Measurements from ENCODE around the gene C1QC.
A peak's percentile ranks its signal among the peaks of the same experiment; 100 is the strongest.

C1QC gene

GRCh38 chr1:22643381-22643780, at the start of gene C1QC:
TSS of gene C1QC (plus strand) at chr1:22643633. CDS start at chr1:22644024, 391 bp downstream.
- DNase-seq (ENCODE audit: low read depth in 2 of 2), result no peak

- no peak for DNase-seq (ENCODE audit: low read depth in 2 of 2)
Observed at GRCh38 chr1:22594396-22594795, 49.0 kb upstream of the C1QC start.

DNA sequence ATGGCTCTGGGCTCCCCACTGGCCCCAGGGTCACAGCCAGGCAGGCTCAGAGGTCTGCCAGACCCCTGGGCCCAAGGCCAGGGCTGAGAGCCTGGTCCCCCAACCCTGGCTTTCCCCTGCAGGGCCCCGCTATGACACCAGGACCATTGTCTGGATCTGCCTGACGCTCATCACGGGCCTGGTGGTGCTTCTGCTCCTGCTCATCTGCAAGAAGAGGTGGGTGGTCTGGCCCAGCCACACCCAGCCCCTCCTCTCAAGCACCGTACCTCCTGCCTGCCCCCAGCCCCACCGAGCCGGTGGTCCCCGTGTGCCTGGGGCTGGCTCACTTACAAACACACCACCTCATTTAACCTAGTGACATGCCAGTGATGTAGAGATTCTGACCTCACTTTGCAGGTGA, 48.3 kb upstream of the C1QC start:
- no peak for DNase-seq (ENCODE audit: low read depth in 2 of 2)

DNA sequence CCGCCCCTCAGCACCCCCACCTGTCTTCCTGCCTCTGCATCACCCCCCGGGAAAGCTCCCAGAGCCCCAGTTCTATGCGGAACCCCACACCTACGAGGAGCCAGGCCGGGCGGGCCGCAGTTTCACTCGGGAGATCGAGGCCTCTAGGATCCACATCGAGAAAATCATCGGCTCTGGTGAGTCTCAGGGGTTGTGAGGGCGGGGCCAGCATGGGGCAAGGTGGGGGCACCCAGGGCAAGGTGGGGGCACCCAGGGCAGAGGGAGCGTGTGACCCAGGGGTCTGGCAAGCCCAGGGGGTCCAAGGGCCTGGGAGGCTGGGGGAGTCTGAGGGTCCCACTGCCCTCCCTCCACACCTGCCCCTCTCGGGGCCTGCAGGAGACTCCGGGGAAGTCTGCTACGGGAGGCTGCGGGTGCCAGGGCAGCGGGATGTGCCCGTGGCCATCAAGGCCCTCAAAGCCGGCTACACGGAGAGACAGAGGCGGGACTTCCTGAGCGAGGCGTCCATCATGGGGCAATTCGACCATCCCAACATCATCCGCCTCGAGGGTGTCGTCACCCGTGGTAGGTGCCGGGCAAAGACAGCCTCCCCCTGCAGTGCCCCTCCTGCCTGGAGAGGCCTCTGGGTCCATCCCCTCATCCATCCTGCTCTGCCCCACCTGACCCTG, 46.0 kb upstream of the C1QC start:
- DNase-seq (ENCODE audit: low read depth in 2 of 2), result no peak

DNA sequence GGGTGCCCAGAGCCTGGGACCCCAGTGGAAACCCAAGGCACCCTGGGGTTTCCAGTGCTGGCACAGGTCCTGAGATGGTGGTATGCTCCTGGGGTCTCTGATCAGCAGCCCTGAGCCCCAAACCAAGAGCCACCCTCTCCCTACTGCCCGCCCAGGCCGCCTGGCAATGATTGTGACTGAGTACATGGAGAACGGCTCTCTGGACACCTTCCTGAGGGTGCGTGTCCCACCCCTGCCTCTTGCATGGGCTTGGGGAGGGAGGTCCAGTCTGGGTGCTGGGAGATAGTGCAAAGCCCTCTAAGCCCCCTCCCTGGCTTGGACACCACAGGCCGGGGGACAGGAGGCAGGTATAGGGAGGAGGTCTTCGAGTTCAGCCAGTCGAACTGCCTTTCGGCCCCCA, 45.4 kb upstream of the C1QC start:
- no peak for DNase-seq (ENCODE audit: low read depth in 2 of 2)

GRCh38 chr1:22598736-22599135, 44.7 kb upstream of the C1QC start:
- no peak for DNase-seq (ENCODE audit: low read depth in 2 of 2)

GRCh38 chr1:22600071-22600816, 43.2 kb upstream of the C1QC start:
- no peak for DNase-seq (ENCODE audit: low read depth in 2 of 2)

DNA sequence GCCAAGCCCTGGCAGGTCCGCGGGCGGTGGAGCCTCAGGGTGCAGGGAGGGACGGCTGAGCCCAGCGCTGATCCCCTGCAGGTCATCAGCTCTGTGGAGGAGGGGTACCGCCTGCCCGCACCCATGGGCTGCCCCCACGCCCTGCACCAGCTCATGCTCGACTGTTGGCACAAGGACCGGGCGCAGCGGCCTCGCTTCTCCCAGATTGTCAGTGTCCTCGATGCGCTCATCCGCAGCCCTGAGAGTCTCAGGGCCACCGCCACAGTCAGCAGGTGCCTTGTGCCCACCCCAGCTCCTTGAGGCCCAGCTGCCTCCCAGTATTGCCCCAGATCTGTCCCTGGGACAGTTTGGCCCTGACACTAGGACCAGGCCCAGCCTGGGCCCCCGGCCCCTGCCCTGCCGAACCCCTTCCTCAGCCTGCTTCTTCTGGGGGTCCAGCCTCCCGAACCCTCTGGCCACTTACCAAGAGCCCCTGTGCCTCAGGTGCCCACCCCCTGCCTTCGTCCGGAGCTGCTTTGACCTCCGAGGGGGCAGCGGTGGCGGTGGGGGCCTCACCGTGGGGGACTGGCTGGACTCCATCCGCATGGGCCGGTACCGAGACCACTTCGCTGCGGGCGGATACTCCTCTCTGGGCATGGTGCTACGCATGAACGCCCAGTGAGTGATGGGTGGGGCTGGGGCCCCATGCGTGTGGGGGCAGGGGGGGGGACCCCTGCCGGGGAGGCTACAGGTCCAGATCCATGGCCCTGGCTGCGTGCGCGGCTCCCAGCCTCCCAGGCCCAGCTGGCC, 42.4 kb upstream of the C1QC start:
- DNase-seq (ENCODE audit: low read depth in 2 of 2), result no peak

- DNase-seq (ENCODE audit: low read depth in 2 of 2), result no peak
Observed at GRCh38 chr1:22601610-22602009, 41.8 kb upstream of the C1QC start.

DNA sequence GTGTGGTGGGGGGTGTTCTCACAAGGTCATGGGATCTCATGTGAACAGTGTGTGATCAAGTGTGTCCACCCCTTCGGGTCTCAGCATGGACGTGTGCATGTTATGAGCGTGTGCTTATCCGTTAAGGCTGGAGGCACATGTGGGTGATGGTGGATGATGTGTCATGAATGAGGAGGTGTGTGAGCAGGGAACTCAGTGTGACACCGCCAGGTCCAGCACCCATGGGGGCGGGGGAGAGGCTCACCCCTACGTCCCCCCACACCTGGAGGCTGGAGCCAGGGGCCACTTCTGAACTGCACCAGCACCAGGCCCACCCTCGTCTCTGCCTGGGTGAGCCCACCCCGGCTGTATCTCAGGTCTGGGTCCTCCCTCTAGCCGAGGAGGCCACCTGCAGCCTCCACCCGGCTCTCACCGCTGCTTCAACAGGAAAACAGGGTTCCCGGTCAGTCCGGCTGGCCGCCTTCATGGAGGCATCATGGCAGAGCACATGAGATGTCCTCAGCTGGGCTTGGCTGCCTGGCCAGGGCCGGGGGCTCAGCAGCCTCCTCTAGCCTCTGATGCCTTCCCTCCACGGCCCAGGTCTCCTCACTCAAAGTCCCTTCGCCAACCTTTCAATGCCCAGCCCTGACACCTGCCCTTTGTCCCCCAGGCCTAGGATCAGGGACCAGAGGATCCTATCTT, 41.2 kb upstream of the C1QC start:
- DNase-seq (ENCODE audit: low read depth in 2 of 2), result no peak

GRCh38 chr1:22606161-22606560, 37.3 kb upstream of the C1QC start:
- DNase-seq (ENCODE audit: low read depth in 2 of 2), result no peak

GRCh38 chr1:22607154-22607553, 36.3 kb upstream of the C1QC start:
- DNase-seq (ENCODE audit: low read depth in 2 of 2), result no peak

DNA sequence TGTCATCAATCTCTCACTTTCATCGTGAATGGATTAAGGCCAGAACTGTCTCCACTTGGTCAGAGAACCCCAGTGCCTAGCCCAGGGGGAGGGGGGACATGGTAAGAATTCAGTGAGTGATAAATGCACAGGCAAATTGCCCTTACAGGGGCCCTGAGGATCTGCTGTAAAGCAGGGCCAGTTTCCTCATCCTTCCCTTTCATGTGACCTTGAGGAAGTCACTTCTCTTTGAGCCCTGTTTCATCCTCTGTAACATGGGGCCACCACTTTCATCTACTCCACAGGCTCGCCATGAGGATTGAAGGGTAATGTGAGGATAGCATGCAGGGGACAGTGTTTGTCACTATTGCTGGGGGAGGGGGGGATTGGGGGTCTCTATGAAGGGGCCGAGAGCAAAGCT, 35.1 kb upstream of the C1QC start:
- no peak for DNase-seq (ENCODE audit: low read depth in 2 of 2)

GRCh38 chr1:22609291-22609690, 34.1 kb upstream of the C1QC start:
- no peak for DNase-seq (ENCODE audit: low read depth in 2 of 2)

DNA sequence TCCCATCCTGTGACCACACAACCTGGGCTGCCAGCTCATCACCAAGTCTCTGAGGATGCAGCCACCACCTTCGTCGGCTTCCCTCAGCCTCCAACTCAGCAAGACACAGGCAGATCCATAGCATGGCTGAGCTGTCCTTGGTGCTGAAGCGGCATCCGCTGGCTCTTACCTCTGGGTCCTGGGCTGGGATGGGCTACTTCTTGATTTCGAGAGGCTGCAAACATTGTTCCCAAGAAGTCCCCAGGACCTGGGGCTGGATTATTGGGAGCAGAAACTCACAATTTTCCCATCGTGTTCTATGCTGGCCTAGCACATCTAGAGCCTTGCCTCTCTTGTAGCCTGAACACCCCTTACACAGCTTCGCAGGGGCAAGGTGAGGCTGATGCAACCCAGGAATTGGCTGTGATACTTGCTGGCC, 31.9 kb upstream of the C1QC start:
- DNase-seq (ENCODE audit: low read depth in 2 of 2), result peak in 1 of 2 donors; percentile 7

- no peak for DNase-seq (ENCODE audit: low read depth in 2 of 2)
Observed at GRCh38 chr1:22612671-22613571, 30.5 kb upstream of the C1QC start.

GRCh38 chr1:22613572-22613918, 29.9 kb upstream of the C1QC start:
- no peak for DNase-seq (ENCODE audit: low read depth in 2 of 2)

GRCh38 chr1:22613951-22614350, 29.5 kb upstream of the C1QC start:
- DNase-seq (ENCODE audit: low read depth in 2 of 2), result no peak

GRCh38 chr1:22615886-22616285, 27.5 kb upstream of the C1QC start:
- no peak for DNase-seq (ENCODE audit: low read depth in 2 of 2)

DNA sequence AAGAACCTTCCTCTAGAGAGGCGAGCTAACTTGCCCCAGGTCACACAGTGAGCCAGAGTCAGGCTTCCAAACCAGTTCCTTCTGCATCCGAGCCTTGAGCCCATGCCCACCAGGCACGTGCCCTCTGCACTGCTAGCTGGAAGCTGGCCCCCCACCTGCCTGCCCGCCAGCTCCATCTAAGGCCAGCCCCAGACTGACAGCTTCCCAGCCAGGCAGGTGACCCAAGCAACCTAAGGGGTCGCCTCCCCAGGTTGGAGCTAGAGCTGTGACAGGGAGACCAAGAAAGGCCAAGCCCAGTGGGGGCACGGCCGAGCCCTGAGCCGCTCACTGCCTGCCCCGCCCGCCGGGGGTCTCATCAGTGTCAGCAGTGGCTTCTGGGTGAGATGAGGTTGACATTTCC, 26.9 kb upstream of the C1QC start:
- no peak for DNase-seq (ENCODE audit: low read depth in 2 of 2)

GRCh38 chr1:22618056-22618455, 25.4 kb upstream of the C1QC start:
- no peak for DNase-seq (ENCODE audit: low read depth in 2 of 2)

Data from stimulated activated CD4-positive, alpha-beta T cell treated with anti-CD3 and anti-CD28 coated beads, Interleukin-1b, Interleukin-23, amount 100 ng/mL, for 4 hours (primary cell).